Small intestine (tissue), 7 donors: ENCODE measurements around the gene CADPS. TPM values are rescaled to one million over a fixed set of nuclear protein-coding genes. Genes with fewer than 3 reads are reported as not detected.

ENCODE experiments used
- DNase-seq, 2 donors: peaks; one replicate each; pipeline versions ENCODE4 v3.0.0 to v3.0.0-alpha.2; 2013
- FAIRE-seq: peaks from 2 replicates; lab custom pipeline; 2012; peaks lifted over from hg19 to GRCh38; lab: Jason Lieb, UNC
- H3K27ac ChIP-seq, 3 donors: one replicate each; pipeline ENCODE4 v1.5.1; 2013; ENCODE audit warnings: low read length in 2 of 3, mild to moderate bottlenecking in 2 of 3, control low read depth in 1 of 3, inconsistent platforms in 1 of 3, low read depth in 1 of 3, moderate library complexity in 1 of 3
- H3K27me3 ChIP-seq, 3 donors: one replicate each; pipeline ENCODE4 v1.6.1; 2013; ENCODE audit warnings: low read length in 3 of 3, inconsistent platforms in 1 of 3; ENCODE audit not compliant: control insufficient read depth in 3 of 3, insufficient read depth in 3 of 3
- H3K36me3 ChIP-seq, 3 donors: one replicate each; pipeline ENCODE4 v1.6.1; 2013; ENCODE audit warnings: low read length in 3 of 3, inconsistent platforms in 1 of 3, low read depth in 1 of 3, mild to moderate bottlenecking in 1 of 3, moderate library complexity in 1 of 3; ENCODE audit not compliant: control insufficient read depth in 3 of 3, insufficient read depth in 2 of 3
- H3K4me1 ChIP-seq, 3 donors: one replicate each; pipeline ENCODE4 v1.6.1; 2013; ENCODE audit warnings: low read length in 2 of 3, inconsistent platforms in 1 of 3, low read depth in 1 of 3, mild to moderate bottlenecking in 1 of 3, moderate library complexity in 1 of 3; ENCODE audit not compliant: control insufficient read depth in 3 of 3, insufficient read depth in 2 of 3
- H3K4me3 ChIP-seq, 3 donors: one replicate each; pipeline ENCODE4 v1.5.1; 2013; ENCODE audit warnings: low read length in 3 of 3, control low read depth in 1 of 3, inconsistent platforms in 1 of 3, low read depth in 1 of 3, mild to moderate bottlenecking in 1 of 3, moderate library complexity in 1 of 3
- H3K9me3 ChIP-seq, 2 donors: one replicate each; pipeline ENCODE4 v1.6.1; 2013; ENCODE audit warnings: low read depth in 1 of 2, low read length in 1 of 2; ENCODE audit not compliant: control insufficient read depth in 2 of 2, insufficient read depth in 1 of 2
- WGBS, 3 donors: extraction: QIAGEN DNeasy Blood & Tissue Kit; methylation state at CpG; one replicate each; pipeline ENCODE4 v1.1.7; 2013; 5-methylcytosine and 5-hydroxymethylcytosine counted together
- polyA plus RNA-seq, 4 donors: library from polyadenylated mRNA; stranded (reverse) in 3 of 4; unstranded in 1 of 4; fragments of 200-250 nt in 3 of 4; fragments of 120-200 nt in 1 of 4; gene quantifications; one replicate each; pipeline versions ENCODE4 v1.2.1 to v1.2.3, GENCODE V29; 2013
- donor health status: healthy with polysubstance abuse.
- donor health status: control.
- donor health status: control.
- donor health status: Bipolar disorder and iron deficiency.
- donor health status: healthy.

Gene CADPS
- polyA plus RNA-seq, 4 donors, result 1.9 to 9.3 (median 6.0) TPM

- WGBS, 3 donors, result 75 to 88% (median 81%) methylated on average over 2 of the region's 2 CpGs
- no peaks in the 10 kb centered on the region for H3K36me3 ChIP-seq
- DNase-seq, result no peak
- H3K4me3 ChIP-seq, result no peak overlapping the region
- no peaks in the 10 kb centered on the region for H3K27me3 ChIP-seq
- no peaks in the 10 kb centered on the region for H3K9me3 ChIP-seq
- no peak overlapping the region for H3K27ac ChIP-seq
- no peak for FAIRE-seq
- H3K4me1 ChIP-seq, result no peaks in the 10 kb centered on the region
These were observed 79.1 kb downstream of the CADPS start for GRCh38 chr3:62795978-62796657.

GRCh38 chr3:62793946-62794345 is 81.3 kb downstream of the CADPS start:
- 88 to 97% (median 90%) methylated on average over 2 of the region's 2 CpGs for WGBS, 3 donors
- Histone ChIP-seq H3K27ac (no peak overlapping the region), H3K27me3 (no peaks in the 10 kb centered on the region), H3K36me3 (no peaks in the 10 kb centered on the region), H3K9me3 (no peaks in the 10 kb centered on the region), H3K4me1 (no peaks in the 10 kb centered on the region), H3K4me3 (no peak overlapping the region)
- no peak for DNase-seq
- FAIRE-seq, result no peak

GRCh38 chr3:62785384-62785783 is 89.8 kb downstream of the CADPS start:
- Histone ChIP-seq H3K27ac (no peak overlapping the region), H3K4me3 (no peak overlapping the region), H3K4me1 (no peaks in the 10 kb centered on the region), H3K27me3 (no peaks in the 10 kb centered on the region), H3K9me3 (no peaks in the 10 kb centered on the region), H3K36me3 (no peaks in the 10 kb centered on the region)
- 59 to 76% (median 68%) methylated on average over 1 of the region's 1 CpG for WGBS, 3 donors
- DNase-seq, result no peak
- no peak for FAIRE-seq

GRCh38 chr3:62781121-62781520 is 94.1 kb downstream of the CADPS start:
- 71 to 80% (median 74%) methylated on average over 3 of the region's 3 CpGs for WGBS, 3 donors
- no peak overlapping the region for H3K4me3 ChIP-seq
- FAIRE-seq (no peak), DNase-seq (no peak)
- H3K27me3 ChIP-seq, result no peaks in the 10 kb centered on the region
- H3K36me3 ChIP-seq, result no peaks in the 10 kb centered on the region
- H3K4me1 ChIP-seq, result no peaks in the 10 kb centered on the region
- H3K9me3 ChIP-seq, result no peaks in the 10 kb centered on the region
- H3K27ac ChIP-seq, result no peak overlapping the region

GRCh38 chr3:62777674-62778073 is 97.5 kb downstream of the CADPS start:
- H3K27me3 ChIP-seq, result no peaks in the 10 kb centered on the region
- H3K27ac ChIP-seq, result no peak overlapping the region
- H3K4me1 ChIP-seq, result no peaks in the 10 kb centered on the region
- 89 to 93% (median 89%) methylated on average over 4 of the region's 4 CpGs for WGBS, 3 donors
- DNase-seq, result no peak
- no peak overlapping the region for H3K4me3 ChIP-seq
- H3K36me3 ChIP-seq, result no peaks in the 10 kb centered on the region
- no peaks in the 10 kb centered on the region for H3K9me3 ChIP-seq
- FAIRE-seq, result no peak

- Histone ChIP-seq H3K4me1 (no peaks in the 10 kb centered on the region), H3K27me3 (no peaks in the 10 kb centered on the region), H3K4me3 (no peak overlapping the region), H3K36me3 (no peaks in the 10 kb centered on the region), H3K9me3 (no peaks in the 10 kb centered on the region), H3K27ac (no peak overlapping the region)
- DNase-seq (no peak), FAIRE-seq (no peak)
- 77 to 91% (median 88%) methylated on average over 3 of the region's 3 CpGs for WGBS, 3 donors
These were observed 98.1 kb downstream of the CADPS start for GRCh38 chr3:62777130-62777529.

GRCh38 chr3:62774221-62774620 is 101.0 kb downstream of the CADPS start:
- no peak for FAIRE-seq
- Histone ChIP-seq H3K9me3 (no peaks in the 10 kb centered on the region), H3K36me3 (no peaks in the 10 kb centered on the region), H3K27ac (no peak overlapping the region), H3K4me1 (no peaks in the 10 kb centered on the region), H3K4me3 (no peak overlapping the region), H3K27me3 (no peaks in the 10 kb centered on the region)
- DNase-seq, result no peak
- WGBS, 3 donors, result 39 to 58% (median 57%) methylated on average over 2 of the region's 2 CpGs

- no peaks in the 10 kb centered on the region for H3K27me3 ChIP-seq
- no peak for DNase-seq
- 73 to 78% (median 75%) methylated on average over 7 of the region's 7 CpGs for WGBS, 3 donors
These were observed 103.7 kb downstream of the CADPS start for GRCh38 chr3:62771331-62772072.

More at GRCh38 chr3:62771331-62772072, 103.7 kb downstream of the CADPS start:
- no peak for FAIRE-seq
- Histone ChIP-seq H3K27ac (no peak overlapping the region), H3K36me3 (no peaks in the 10 kb centered on the region), H3K9me3 (no peaks in the 10 kb centered on the region), H3K4me3 (no peak overlapping the region), H3K4me1 (no peaks in the 10 kb centered on the region)
